RWPE2 (cell line): ENCODE results near the gene ENO3.

Experiments
- ATAC-seq: fragments of 200-7000 bp; cut with Tn5 transposase; 3 replicates; pipeline ENCODE4 v1.9.1; 2021; ENCODE audit warnings: low read depth
- DNase-seq: peaks from one replicate; pipeline ENCODE4 v3.0.0-alpha.2; 2020; ENCODE audit warnings: low spot score
- H3K27ac ChIP-seq: fragments of 450-650 bp; 2 replicates; pipeline ENCODE4 v1.5.1; 2017; ENCODE audit warnings: mild to moderate bottlenecking; ENCODE audit not compliant: poor library complexity, severe bottlenecking
- H3K27me3 ChIP-seq: fragments of 250-450 bp; sonication (Bioruptor Pico); 2 replicates; pipeline ENCODE4 v1.5.1; 2021; ENCODE audit warnings: mild to moderate bottlenecking, moderate library complexity; ENCODE audit not compliant: insufficient read depth, poor library complexity, severe bottlenecking
- H3K36me3 ChIP-seq: fragments of 250-450 bp; sonication (Bioruptor Pico); 2 replicates; pipeline ENCODE4 v1.5.1; 2020; ENCODE audit warnings: low read depth, mild to moderate bottlenecking, moderate library complexity
- H3K4me1 ChIP-seq: fragments of 250-450 bp; sonication (Bioruptor Pico); 2 replicates; pipeline ENCODE4 v1.5.1; 2021; ENCODE audit warnings: mild to moderate bottlenecking, moderate library complexity; ENCODE audit not compliant: insufficient read depth, poor library complexity, severe bottlenecking
- H3K4me3 ChIP-seq: fragments of 250-450 bp; sonication (Bioruptor Pico); 2 replicates; pipeline ENCODE4 v1.5.1; 2021; ENCODE audit warnings: mild to moderate bottlenecking, moderate library complexity; ENCODE audit not compliant: severe bottlenecking
- H3K9me3 ChIP-seq: fragments of 250-450 bp; sonication (Bioruptor Pico); 2 replicates; pipeline ENCODE4 v1.5.1; 2021; ENCODE audit warnings: mild to moderate bottlenecking, moderate library complexity; ENCODE audit not compliant: severe bottlenecking
- CTCF ChIP-seq: fragments of 450-650 bp; IDR thresholded peaks from one replicate; pipeline ENCODE4 v1.5.1; 2017; ENCODE audit warnings: mild to moderate bottlenecking, moderate library complexity; ENCODE audit not compliant: poor library complexity, severe bottlenecking

The ENO3 gene

GRCh38 chr17:5003214-5003867, 52.4 kb downstream of the ENO3 start:
- peaks cover 91% of the 10 kb centered on the region for H3K36me3 ChIP-seq

More at GRCh38 chr17:5003214-5003867, 52.4 kb downstream of the ENO3 start:
- no peak for TF ChIP-seq CTCF
- no peak for ATAC-seq
- no peak for DNase-seq
- Histone ChIP-seq H3K27me3 (no peaks in the 10 kb centered on the region), H3K9me3 (no peaks in the 10 kb centered on the region), H3K27ac (no peak overlapping the region), H3K4me1 (peaks cover 3% of the 10 kb centered on the region), H3K4me3 (no peak overlapping the region)
